Liver (tissue), 3 donors: ENCODE data around the gene MAP1LC3B2.

ENCODE experiments used
- CTCF ChIP-seq: fragments of 150-350 bp; IDR thresholded peaks from 2 replicates; pipeline ENCODE4 v1.5.1; 2017; ENCODE audit warnings: improper control_type of control experiment, low read depth, low read length; ENCODE audit not compliant: missing input control
- RAD21 ChIP-seq, 2 donors: IDR thresholded peaks; 2 replicates each; pipeline ENCODE4 v1.6.1; 2016; ENCODE audit warnings: antibody characterized with exemption in 2 of 2, mild to moderate bottlenecking in 2 of 2
- donor health status: healthy.
- donor health status: healthy.

GRCh38 chr12:116541547-116542344 is 17.4 kb upstream of the MAP1LC3B2 start:
- peak in 1 of 2 donors; percentile 56 for TF ChIP-seq RAD21 (IDR thresholded peaks at IDR 0.05)
- no peak for TF ChIP-seq CTCF
